Measurements from ENCODE around the gene SORCS2.
"Not testable (repeated sequence)": the region's sequence is repeated elsewhere in the genome, so short reads cannot be mapped to it uniquely, and the experiment has no call there.

SORCS2 gene

GRCh38 chr4:7569810-7570783, 377.8 kb downstream of the SORCS2 start:
- H3K9me3 ChIP-seq (ENCODE audit: control insufficient read depth, insufficient read depth, low read depth, low read length), result no peaks in the 10 kb centered on the region; the same call in 1 of the 2 replicates
- H3K27me3 ChIP-seq (ENCODE audit: control insufficient read depth, insufficient read depth, low read length), result no peaks in the 10 kb centered on the region
- peaks cover 10% of the 10 kb centered on the region; the same call in 1 of the 2 replicates for H3K4me1 ChIP-seq (ENCODE audit: control insufficient read depth, insufficient read depth, low read length)
- no peak overlapping the region for H3K4me3 ChIP-seq (ENCODE audit: low read depth, low read length)
- H3K36me3 ChIP-seq (ENCODE audit: control insufficient read depth, insufficient read depth, low read length), result no peaks in the 10 kb centered on the region
- H3K9ac ChIP-seq (ENCODE audit: low read length), result no peak overlapping the region
- H3K27ac ChIP-seq (ENCODE audit: low read depth, low read length), result no peak overlapping the region

DNA sequence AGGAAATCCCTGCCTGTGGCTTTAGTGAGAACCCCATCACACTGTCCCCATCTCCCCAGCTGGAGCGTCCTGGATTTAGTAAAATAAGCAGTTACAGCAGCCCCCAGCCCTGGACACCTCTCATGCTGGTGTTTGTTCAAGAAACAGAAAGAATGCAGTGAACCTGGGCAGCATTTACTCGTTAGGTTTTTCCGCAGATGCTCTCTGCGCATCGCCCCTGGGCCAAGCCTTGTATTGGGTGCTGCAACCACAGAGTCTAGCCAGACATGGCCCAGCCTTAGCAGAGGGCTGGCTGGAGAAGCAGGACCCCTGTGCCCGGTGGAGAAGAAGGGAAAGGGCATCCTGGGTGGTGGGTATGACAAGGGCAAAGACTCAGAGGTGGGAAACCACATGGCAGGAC, 378.7 kb downstream of the SORCS2 start:
- Histone ChIP-seq H3K4me3 (ENCODE audit: low read depth, low read length) (no peak overlapping the region), H3K27me3 (ENCODE audit: control insufficient read depth, insufficient read depth, low read length) (no peaks in the 10 kb centered on the region), H3K36me3 (ENCODE audit: control insufficient read depth, insufficient read depth, low read length) (no peaks in the 10 kb centered on the region), H3K9ac (ENCODE audit: low read length) (no peak overlapping the region), H3K27ac (ENCODE audit: low read depth, low read length) (no peak overlapping the region), H3K4me1 (ENCODE audit: control insufficient read depth, insufficient read depth, low read length) (peaks cover 10% of the 10 kb centered on the region; the same call in 1 of the 2 replicates), H3K9me3 (ENCODE audit: control insufficient read depth, insufficient read depth, low read depth, low read length) (peaks cover 7% of the 10 kb centered on the region)

DNA sequence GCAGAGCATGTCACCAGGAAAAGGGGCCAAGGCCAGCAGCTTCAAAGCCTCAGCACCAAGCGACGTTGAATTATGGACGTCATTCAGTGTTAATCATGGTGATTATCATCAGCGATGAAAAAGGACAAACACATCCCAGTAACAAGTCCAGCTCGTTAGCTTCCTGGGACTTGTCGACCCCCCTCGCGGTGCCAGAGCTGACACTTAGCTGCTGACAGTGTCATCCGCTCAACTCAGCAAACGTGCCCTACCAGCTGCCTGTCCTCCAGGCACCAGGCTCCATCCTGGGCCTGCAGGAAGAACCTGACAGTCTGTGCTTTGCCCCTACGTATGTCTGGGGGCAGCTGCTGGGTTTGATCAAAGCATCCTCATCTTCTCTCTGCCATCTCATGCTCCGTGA, 379.4 kb downstream of the SORCS2 start:
- peaks cover 10% of the 10 kb centered on the region; the same call in 1 of the 2 replicates for H3K4me1 ChIP-seq (ENCODE audit: control insufficient read depth, insufficient read depth, low read length)
- H3K9me3 ChIP-seq (ENCODE audit: control insufficient read depth, insufficient read depth, low read depth, low read length), result peaks cover 14% of the 10 kb centered on the region
- no peak overlapping the region for H3K9ac ChIP-seq (ENCODE audit: low read length)
- H3K36me3 ChIP-seq (ENCODE audit: control insufficient read depth, insufficient read depth, low read length), result no peaks in the 10 kb centered on the region
- no peak overlapping the region for H3K4me3 ChIP-seq (ENCODE audit: low read depth, low read length)
- no peak overlapping the region for H3K27ac ChIP-seq (ENCODE audit: low read depth, low read length)
- H3K27me3 ChIP-seq (ENCODE audit: control insufficient read depth, insufficient read depth, low read length), result no peaks in the 10 kb centered on the region

DNA sequence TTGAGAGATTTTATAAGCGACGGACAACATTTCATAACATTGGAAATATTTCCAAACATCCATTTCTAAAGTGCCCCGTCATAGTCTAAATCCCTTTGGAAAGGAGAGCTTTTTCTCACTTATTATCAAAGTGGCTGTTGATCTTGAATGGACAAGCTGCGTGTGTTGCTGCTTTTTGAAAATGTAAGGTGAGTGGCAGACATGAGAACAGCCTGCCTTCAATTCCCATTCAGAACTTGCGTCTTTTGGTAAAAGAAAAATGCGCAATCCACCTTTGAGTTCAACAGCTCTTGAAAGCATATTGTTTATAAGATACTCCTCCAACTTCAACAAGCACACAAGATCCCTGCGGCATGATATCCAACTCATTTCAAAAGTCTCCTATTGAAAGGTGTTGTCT, 380.6 kb downstream of the SORCS2 start:
- Histone ChIP-seq H3K9me3 (ENCODE audit: control insufficient read depth, insufficient read depth, low read depth, low read length) (peaks cover 26% of the 10 kb centered on the region), H3K27me3 (ENCODE audit: control insufficient read depth, insufficient read depth, low read length) (no peaks in the 10 kb centered on the region), H3K9ac (ENCODE audit: low read length) (no peak overlapping the region), H3K4me1 (ENCODE audit: control insufficient read depth, insufficient read depth, low read length) (peaks cover 10% of the 10 kb centered on the region; the same call in 1 of the 2 replicates), H3K4me3 (ENCODE audit: low read depth, low read length) (no peak overlapping the region), H3K36me3 (ENCODE audit: control insufficient read depth, insufficient read depth, low read length) (no peaks in the 10 kb centered on the region), H3K27ac (ENCODE audit: low read depth, low read length) (no peak overlapping the region)

DNA sequence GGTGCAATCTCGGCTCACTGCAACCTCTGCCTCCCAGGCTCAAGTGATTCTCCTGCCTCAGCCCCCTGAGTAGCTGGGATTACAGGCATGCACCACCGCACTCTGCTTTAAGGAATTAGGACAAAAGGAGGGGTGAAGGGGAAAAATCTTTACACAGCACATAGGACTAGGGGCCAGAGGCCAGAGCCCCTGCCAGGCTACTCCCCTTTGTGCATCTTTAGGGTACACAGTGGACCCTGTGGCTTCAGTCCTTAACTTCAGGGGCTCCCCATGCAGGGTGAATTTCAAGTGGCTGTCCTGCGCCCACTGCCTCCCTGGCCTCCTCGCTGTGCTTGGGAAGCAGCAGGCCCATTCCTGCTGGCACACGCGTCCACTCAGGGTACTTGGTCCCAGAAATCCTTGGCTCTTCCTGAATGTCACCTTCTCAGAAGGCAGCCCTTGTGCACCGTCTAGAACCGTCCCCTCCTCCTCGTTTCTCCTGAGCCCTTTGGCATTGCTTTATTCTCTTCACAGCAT, 381.3 kb downstream of the SORCS2 start:
- H3K36me3 ChIP-seq (ENCODE audit: control insufficient read depth, insufficient read depth, low read length), result no peaks in the 10 kb centered on the region
- H3K4me1 ChIP-seq (ENCODE audit: control insufficient read depth, insufficient read depth, low read length), result peaks cover 10% of the 10 kb centered on the region; the same call in 1 of the 2 replicates
- H3K27me3 ChIP-seq (ENCODE audit: control insufficient read depth, insufficient read depth, low read length), result no peaks in the 10 kb centered on the region
- H3K4me3 ChIP-seq (ENCODE audit: low read depth, low read length), result no peak overlapping the region
- H3K27ac ChIP-seq (ENCODE audit: low read depth, low read length), result no peak overlapping the region
- no peak overlapping the region for H3K9ac ChIP-seq (ENCODE audit: low read length)
- peaks cover 33% of the 10 kb centered on the region for H3K9me3 ChIP-seq (ENCODE audit: control insufficient read depth, insufficient read depth, low read depth, low read length)

DNA sequence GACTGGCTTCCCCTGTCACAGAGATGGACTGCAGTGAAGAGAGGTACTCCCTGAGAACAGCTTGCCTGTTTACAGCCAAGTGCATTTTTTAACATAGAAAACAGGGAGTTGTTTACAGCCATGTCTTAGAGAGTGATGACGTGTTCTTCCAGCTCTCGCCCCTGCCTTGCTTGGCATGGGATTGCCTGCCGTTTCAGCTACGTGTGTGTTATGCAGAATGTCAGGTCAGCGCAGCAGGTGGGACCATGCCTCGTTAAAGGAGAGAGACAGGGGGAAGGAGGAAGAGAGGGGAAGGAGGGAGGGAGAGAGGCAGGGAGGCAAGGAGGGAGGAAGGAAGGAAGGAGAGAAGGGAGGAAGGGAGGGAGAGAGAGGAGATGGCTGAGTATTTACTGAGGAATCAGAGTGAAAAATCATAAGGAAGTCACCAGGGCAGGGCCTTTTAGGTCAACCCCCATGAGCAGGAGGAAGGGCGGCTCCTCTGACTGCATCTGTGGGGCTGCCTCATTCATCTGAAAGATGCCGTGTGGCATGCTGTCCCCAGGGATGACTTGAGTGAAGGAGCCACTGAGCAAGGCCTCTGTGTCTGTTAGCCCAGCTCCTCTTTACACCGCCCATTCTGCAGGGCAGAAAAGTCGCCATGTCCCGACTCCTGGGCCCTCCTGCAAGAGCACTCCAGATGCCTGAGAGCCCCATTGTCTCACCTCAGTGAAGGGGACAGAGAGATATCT, 382.1 kb downstream of the SORCS2 start:
- Histone ChIP-seq H3K27me3 (ENCODE audit: control insufficient read depth, insufficient read depth, low read length) (no peaks in the 10 kb centered on the region), H3K36me3 (ENCODE audit: control insufficient read depth, insufficient read depth, low read length) (no peaks in the 10 kb centered on the region), H3K9me3 (ENCODE audit: control insufficient read depth, insufficient read depth, low read depth, low read length) (peaks cover 39% of the 10 kb centered on the region), H3K4me3 (ENCODE audit: low read depth, low read length) (no peak overlapping the region), H3K4me1 (ENCODE audit: control insufficient read depth, insufficient read depth, low read length) (peaks cover 10% of the 10 kb centered on the region; the same call in 1 of the 2 replicates), H3K27ac (ENCODE audit: low read depth, low read length) (no peak overlapping the region), H3K9ac (ENCODE audit: low read length) (no peak overlapping the region)

GRCh38 chr4:7575426-7575825, 383.1 kb downstream of the SORCS2 start:
- H3K9ac ChIP-seq (ENCODE audit: low read length), result no peak overlapping the region
- no peaks in the 10 kb centered on the region for H3K27me3 ChIP-seq (ENCODE audit: control insufficient read depth, insufficient read depth, low read length)
- no peaks in the 10 kb centered on the region for H3K36me3 ChIP-seq (ENCODE audit: control insufficient read depth, insufficient read depth, low read length)
- no peak overlapping the region for H3K27ac ChIP-seq (ENCODE audit: low read depth, low read length)
- H3K9me3 ChIP-seq (ENCODE audit: control insufficient read depth, insufficient read depth, low read depth, low read length), result peaks cover 46% of the 10 kb centered on the region
- peaks cover 7% of the 10 kb centered on the region; the same call in 1 of the 2 replicates for H3K4me1 ChIP-seq (ENCODE audit: control insufficient read depth, insufficient read depth, low read length)
- no peak overlapping the region for H3K4me3 ChIP-seq (ENCODE audit: low read depth, low read length)

- H3K36me3 ChIP-seq (ENCODE audit: control insufficient read depth, insufficient read depth, low read length), result not testable (repeated sequence)
Measured at GRCh38 chr4:7577361-7578039, 385.2 kb downstream of the SORCS2 start.

DNA sequence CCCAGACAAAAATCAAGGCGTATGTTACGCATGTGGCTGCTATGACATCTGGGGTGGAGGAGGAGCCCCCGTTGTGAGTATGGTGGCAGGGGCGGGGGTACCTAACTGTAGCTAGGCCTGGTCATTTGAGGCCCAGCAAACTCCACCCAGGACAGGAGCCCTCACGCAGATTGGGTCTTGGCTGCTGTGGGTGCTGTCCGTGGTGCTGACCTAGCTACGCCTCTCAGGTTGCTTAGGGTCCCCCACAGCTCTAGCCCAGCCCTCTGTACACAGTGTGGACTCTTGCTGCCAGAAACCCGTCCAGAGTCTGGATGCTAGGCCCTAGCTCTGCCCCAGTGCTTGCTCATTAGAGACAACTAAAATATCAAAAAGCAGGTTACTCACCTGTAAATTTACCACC, 389.1 kb downstream of the SORCS2 start:
- Histone ChIP-seq H3K9me3 (ENCODE audit: control insufficient read depth, insufficient read depth, low read depth, low read length) (peaks cover 34% of the 10 kb centered on the region), H3K4me3 (ENCODE audit: low read depth, low read length) (no peak overlapping the region), H3K27ac (ENCODE audit: low read depth, low read length) (no peak overlapping the region), H3K27me3 (ENCODE audit: control insufficient read depth, insufficient read depth, low read length) (no peaks in the 10 kb centered on the region), H3K36me3 (ENCODE audit: control insufficient read depth, insufficient read depth, low read length) (no peaks in the 10 kb centered on the region), H3K9ac (ENCODE audit: low read length) (no peak overlapping the region), H3K4me1 (ENCODE audit: control insufficient read depth, insufficient read depth, low read length) (no peaks in the 10 kb centered on the region)

More at GRCh38 chr4:7577361-7578039, 385.2 kb downstream of the SORCS2 start:
- H3K9ac ChIP-seq (ENCODE audit: low read length); H3K4me1 ChIP-seq (ENCODE audit: control insufficient read depth, insufficient read depth, low read length); H3K4me3 ChIP-seq (ENCODE audit: low read depth, low read length); H3K27me3 ChIP-seq (ENCODE audit: control insufficient read depth, insufficient read depth, low read length); H3K27ac ChIP-seq (ENCODE audit: low read depth, low read length): not testable (repeated sequence)
- peaks cover 46% of the 10 kb centered on the region for H3K9me3 ChIP-seq (ENCODE audit: control insufficient read depth, insufficient read depth, low read depth, low read length)

DNA sequence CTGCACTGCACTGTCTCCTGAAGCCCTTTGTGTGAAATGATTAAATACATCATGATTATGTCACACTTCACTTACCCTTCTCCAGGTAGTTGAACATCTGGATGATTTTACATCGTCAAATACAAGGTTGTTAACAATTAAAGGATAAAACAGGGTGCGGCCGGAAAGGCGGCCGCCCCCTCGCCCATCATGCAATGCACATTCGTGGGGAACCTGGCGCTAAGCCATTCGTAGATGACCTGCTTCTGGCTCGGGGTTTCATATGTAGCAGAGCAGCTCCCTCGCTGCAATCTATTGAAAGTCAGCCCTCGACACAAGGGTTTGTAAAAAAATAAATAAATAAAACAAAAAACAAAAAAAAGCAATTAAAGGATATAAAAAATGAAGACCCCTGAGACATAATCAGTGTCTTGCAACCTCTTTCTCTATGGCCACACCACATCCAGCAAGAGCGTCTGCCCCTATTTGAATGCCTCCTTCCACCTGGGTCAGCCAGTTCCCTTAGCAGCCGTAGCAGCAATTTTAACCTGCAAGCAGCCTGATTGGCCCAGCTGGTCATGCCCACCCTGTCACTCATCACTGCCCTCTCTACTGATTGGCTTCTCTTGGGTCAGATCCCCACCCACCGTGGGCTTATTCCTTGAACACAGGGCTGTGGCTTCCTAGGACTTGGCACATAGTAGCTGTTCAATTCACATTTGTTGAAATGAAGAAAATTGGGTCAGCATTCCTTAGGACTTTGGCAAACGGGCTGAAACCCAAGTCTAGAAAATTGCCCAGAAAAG, 390.2 kb downstream of the SORCS2 start:
- Histone ChIP-seq H3K4me3 (ENCODE audit: low read depth, low read length) (no peak overlapping the region), H3K4me1 (ENCODE audit: control insufficient read depth, insufficient read depth, low read length) (no peaks in the 10 kb centered on the region), H3K9me3 (ENCODE audit: control insufficient read depth, insufficient read depth, low read depth, low read length) (peaks cover 24% of the 10 kb centered on the region), H3K9ac (ENCODE audit: low read length) (no peak overlapping the region), H3K27ac (ENCODE audit: low read depth, low read length) (no peak overlapping the region), H3K36me3 (ENCODE audit: control insufficient read depth, insufficient read depth, low read length) (no peaks in the 10 kb centered on the region), H3K27me3 (ENCODE audit: control insufficient read depth, insufficient read depth, low read length) (no peaks in the 10 kb centered on the region)
